ENCODE results near the gene NAV1. TPM values are rescaled to one million over a fixed set of nuclear protein-coding genes. Genes with fewer than 3 reads are reported as not detected.
A peak's percentile ranks its signal among the peaks of the same experiment; 100 is the strongest.

The NAV1 gene
- total RNA-seq, 1 donor from 2014 or later, result 44.9 TPM

GRCh38 chr1:201493757-201494617 is 44.9 kb upstream of the NAV1 start:
- Mint-ChIP-seq H3K27ac (peak overlapping the region; percentile 94), H3K4me3 (peak overlapping the region; percentile 67), H3K36me3 (peaks cover 3% of the 10 kb centered on the region), H3K27me3 (no peaks in the 10 kb centered on the region), H3K4me1 (ENCODE audit: unreplicated experiment) (peaks cover 57% of the 10 kb centered on the region), H3K9me3 (no peaks in the 10 kb centered on the region)
- DNase-seq (ENCODE audit: extremely low spot score, unreplicated experiment), result no peak
- TF ChIP-seq CTCF (conservative IDR thresholded peaks at IDR 0.05), result no peak

GRCh38 chr1:201495551-201496295 is 43.2 kb upstream of the NAV1 start:
- Mint-ChIP-seq H3K9me3 (no peaks in the 10 kb centered on the region), H3K4me1 (ENCODE audit: unreplicated experiment) (peaks cover 54% of the 10 kb centered on the region), H3K4me3 (peak overlapping the region; percentile 54), H3K27me3 (no peaks in the 10 kb centered on the region), H3K36me3 (peaks cover 3% of the 10 kb centered on the region), H3K27ac (peak overlapping the region; percentile 87)
- DNase-seq (ENCODE audit: extremely low spot score, unreplicated experiment), result no peak
- TF ChIP-seq CTCF (conservative IDR thresholded peaks at IDR 0.05), result no peak

- peaks cover 55% of the 10 kb centered on the region for H3K4me1 Mint-ChIP-seq (ENCODE audit: unreplicated experiment)
- peaks cover 3% of the 10 kb centered on the region for H3K36me3 Mint-ChIP-seq
- H3K9me3 Mint-ChIP-seq, result no peaks in the 10 kb centered on the region
- H3K27ac Mint-ChIP-seq, result peak overlapping the region; percentile 87
- DNase-seq (ENCODE audit: extremely low spot score, unreplicated experiment), result no peak
- peak overlapping the region; percentile 54 for H3K4me3 Mint-ChIP-seq
- H3K27me3 Mint-ChIP-seq, result no peaks in the 10 kb centered on the region
- no peak for TF ChIP-seq CTCF (conservative IDR thresholded peaks at IDR 0.05)
These were observed 42.6 kb upstream of the NAV1 start for GRCh38 chr1:201496296-201496690.

- H3K27ac Mint-ChIP-seq, result peak overlapping the region; percentile 80
- H3K9me3 Mint-ChIP-seq, result no peaks in the 10 kb centered on the region
These were observed 40.9 kb upstream of the NAV1 start for GRCh38 chr1:201497935-201498509.

More at GRCh38 chr1:201497935-201498509, 40.9 kb upstream of the NAV1 start:
- Mint-ChIP-seq H3K4me1 (ENCODE audit: unreplicated experiment) (peaks cover 58% of the 10 kb centered on the region), H3K4me3 (no peak overlapping the region), H3K36me3 (peaks cover 3% of the 10 kb centered on the region), H3K27me3 (no peaks in the 10 kb centered on the region)
- DNase-seq (ENCODE audit: extremely low spot score, unreplicated experiment), result no peak
- no peak for TF ChIP-seq CTCF (conservative IDR thresholded peaks at IDR 0.05)

Data from type B pancreatic cell (in vitro differentiated cells).